ENCODE results near the gene EXOC6B.

GRCh38 chr2:72134997-72135800 is 690.6 kb downstream of the EXOC6B start:
- no peak for TF ChIP-seq CTCF (conservative IDR thresholded peaks at IDR 0.05; ENCODE audit: low read length)
- no peak for TF ChIP-seq EZH2phosphoT487 (IDR thresholded peaks at IDR 0.05; ENCODE audit: borderline replicate concordance)
